Hepatocyte (in vitro differentiated cells): ENCODE results near the gene TMEM98. TPM values are rescaled to one million over a fixed set of nuclear protein-coding genes. Genes with fewer than 3 reads are reported as not detected.

ENCODE experiments used
- DNase-seq: peaks from one replicate; pipeline ENCODE4 v3.0.0-alpha.2; 2016; ENCODE audit warnings: low spot score
- H2AFZ ChIP-seq: fragments of 200-600 bp; sonication (generic); 2 replicates; pipeline ENCODE4 v1.6.0; 2016; ENCODE audit warnings: antibody characterized with exemption, mild to moderate bottlenecking
- H3K27ac ChIP-seq: fragments of 200-600 bp; sonication (generic); 2 replicates; pipeline ENCODE4 v1.5.1; 2016; ENCODE audit warnings: mild to moderate bottlenecking
- H3K27me3 ChIP-seq: fragments of 200-600 bp; sonication (generic); 2 replicates; pipeline ENCODE4 v1.6.1; 2016
- H3K36me3 ChIP-seq: fragments of 200-600 bp; sonication (generic); replicated peaks from 2 replicates; pipeline ENCODE4 v1.5.1; 2016; ENCODE audit warnings: low read depth; ENCODE audit not compliant: insufficient read depth
- H3K4me1 ChIP-seq: fragments of 200-600 bp; sonication (generic); 2 replicates; pipeline ENCODE4 v1.5.1; 2016; ENCODE audit warnings: mild to moderate bottlenecking, moderate library complexity; ENCODE audit not compliant: insufficient read depth
- H3K4me2 ChIP-seq: fragments of 200-600 bp; sonication (generic); 2 replicates; pipeline ENCODE4 v1.6.0; 2016
- H3K4me3 ChIP-seq: fragments of 200-600 bp; sonication (generic); 2 replicates; pipeline ENCODE4 v1.5.1; 2016; ENCODE audit warnings: mild to moderate bottlenecking
- H3K79me2 ChIP-seq: fragments of 200-600 bp; sonication (generic); 2 replicates; pipeline ENCODE4 v1.6.0; 2017; ENCODE audit warnings: mild to moderate bottlenecking
- H3K9me2 ChIP-seq: fragments of 200-600 bp; sonication (generic); replicated peaks from 2 replicates; pipeline ENCODE4 v1.6.0; 2017; ENCODE audit warnings: mild to moderate bottlenecking; ENCODE audit not compliant: insufficient read depth
- H3K9me3 ChIP-seq: fragments of 200-600 bp; sonication (generic); 2 replicates; pipeline ENCODE4 v1.5.1; 2016; ENCODE audit warnings: low read depth, mild to moderate bottlenecking
- H4K20me1 ChIP-seq: fragments of 200-600 bp; sonication (generic); 2 replicates; pipeline ENCODE4 v1.6.0; 2016; ENCODE audit warnings: mild to moderate bottlenecking; ENCODE audit not compliant: insufficient read depth, poor library complexity, severe bottlenecking
- CTCF ChIP-seq: fragments of 200-600 bp; sonication (generic); IDR thresholded peaks from 2 replicates; pipeline ENCODE4 v1.5.1; 2016; ENCODE audit warnings: antibody characterized with exemption, mild to moderate bottlenecking; ENCODE audit not compliant: poor library complexity
- EZH2 ChIP-seq: fragments of 200-600 bp; sonication (generic); IDR thresholded peaks from 2 replicates; pipeline ENCODE4 v1.6.1; 2016; ENCODE audit warnings: antibody characterized with exemption, mild to moderate bottlenecking, borderline replicate concordance
- EZH2phosphoT487 ChIP-seq: fragments of 200-600 bp; sonication (generic); IDR thresholded peaks from one replicate; pipeline ENCODE4 v1.6.1; 2018; ENCODE audit warnings: antibody characterized with exemption, mild to moderate bottlenecking, low read depth, moderate library complexity; ENCODE audit not compliant: unreplicated experiment, severe bottlenecking
- WGBS: methylation state at CpG from one replicate; pipeline ENCODE4 v1.1.6; 2016; ENCODE audit warnings: low lambda C conversion rate; ENCODE audit errors: missing lambda C conversion rate; 5-methylcytosine and 5-hydroxymethylcytosine counted together
- polyA plus RNA-seq: library from polyadenylated mRNA; unstranded; fragments of >200 nt; fragmentation: Nextera tagmentation; extraction: Ambion mirVana; gene quantifications from 2 replicates; pipeline ENCODE4 v1.2.1, GENCODE V29; 2016
- total RNA-seq: library from RNA; depleted of rRNA; stranded (reverse); fragments of >200 nt; gene quantifications from 2 replicates; pipeline ENCODE4 v1.2.3, GENCODE V29; 2014

TMEM98 gene
- total RNA-seq (280 and 320 TPM in 2 replicates), polyA plus RNA-seq (406 and 430 TPM in 2 replicates)

GRCh38 chr17:32927724-32928585 is at the start of gene TMEM98:
Gene TMEM98, plus strand, starts transcription at chr17:32928153. Its CDS starts 3,376 bp downstream, at chr17:32931529.
- Histone ChIP-seq H3K27me3 (no peaks in the 10 kb centered on the region), H3K36me3 (no peaks in the 10 kb centered on the region), H3K27ac (peak within 1 kb of the TSS; percentile 99), H4K20me1 (peaks cover 5% of the 10 kb centered on the region), H3K4me2 (peak within 1 kb of the TSS; percentile 90), H2AFZ (peak within 1 kb of the TSS; percentile 94), H3K9me3 (no peaks in the 10 kb centered on the region), H3K79me2 (peaks cover 42% of the 10 kb centered on the region), H3K4me3 (peak within 1 kb of the TSS; percentile 88), H3K9me2 (no peaks in the 10 kb centered on the region), H3K4me1 (peaks cover 15% of the 10 kb centered on the region)
- peak; percentile 82 for DNase-seq
- WGBS, result 1% methylated on average over 49 of the region's 99 CpGs
- TF ChIP-seq EZH2 (no peak), EZH2phosphoT487 (no peak), CTCF (no peak)

GRCh38 chr17:32878211-32878610 is 49.7 kb upstream of the TMEM98 start:
- no peaks in the 10 kb centered on the region for H3K9me2 ChIP-seq
- no peak for TF ChIP-seq EZH2phosphoT487
- TF ChIP-seq CTCF, result no peak
- TF ChIP-seq EZH2, result no peak
- H4K20me1 ChIP-seq, result no peaks in the 10 kb centered on the region
- peaks cover 9% of the 10 kb centered on the region for H3K4me1 ChIP-seq
- H3K36me3 ChIP-seq, result no peaks in the 10 kb centered on the region
- peak overlapping the region; percentile 83 for H3K4me2 ChIP-seq
- no peak for DNase-seq
- H3K27ac ChIP-seq, result no peak overlapping the region
- H3K9me3 ChIP-seq, result no peaks in the 10 kb centered on the region
- peaks cover 28% of the 10 kb centered on the region for H3K79me2 ChIP-seq
- H2AFZ ChIP-seq, result no peak overlapping the region
- H3K4me3 ChIP-seq, result no peak overlapping the region
- no peaks in the 10 kb centered on the region for H3K27me3 ChIP-seq
- 93% methylated on average over 3 of the region's 3 CpGs for WGBS

GRCh38 chr17:32879134-32879533 is 48.8 kb upstream of the TMEM98 start:
- Histone ChIP-seq H3K36me3 (no peaks in the 10 kb centered on the region), H3K9me2 (no peaks in the 10 kb centered on the region), H3K4me2 (no peak overlapping the region), H3K9me3 (no peaks in the 10 kb centered on the region), H3K27ac (no peak overlapping the region), H3K79me2 (peaks cover 19% of the 10 kb centered on the region), H2AFZ (no peak overlapping the region), H3K27me3 (no peaks in the 10 kb centered on the region), H3K4me3 (no peak overlapping the region), H4K20me1 (no peaks in the 10 kb centered on the region), H3K4me1 (peaks cover 6% of the 10 kb centered on the region)
- WGBS, result 71% methylated on average over 1 of the region's 1 CpG
- TF ChIP-seq EZH2phosphoT487 (no peak), EZH2 (no peak), CTCF (no peak)
- no peak for DNase-seq
